ENCODE measurements around the gene RIOX2.

Gene RIOX2

GRCh38 chr3:97956051-97956450 lies 16.2 kb downstream of the RIOX2 start:
- Histone ChIP-seq H3K36me3 (ENCODE audit: insufficient read depth, low read length) (peaks cover 77% of the 10 kb centered on the region), H3K4me1 (ENCODE audit: insufficient read depth, low read length, severe bottlenecking) (no peaks in the 10 kb centered on the region)

GRCh38 chr3:97954228-97954827 lies 17.9 kb downstream of the RIOX2 start:
- Histone ChIP-seq H3K27ac (ENCODE audit: low read depth, low read length, poor library complexity, severe bottlenecking) (no peak overlapping the region), H3K9ac (ENCODE audit: low read length) (no peak overlapping the region), H3K4me1 (ENCODE audit: insufficient read depth, low read length, severe bottlenecking) (no peaks in the 10 kb centered on the region), H3K4me2 (ENCODE audit: low read length) (no peak overlapping the region), H3K9me3 (ENCODE audit: low read length) (no peaks in the 10 kb centered on the region), H3K9me2 (ENCODE audit: low read depth, low read length) (no peaks in the 10 kb centered on the region), H3K79me2 (ENCODE audit: insufficient read depth, low read length) (no peaks in the 10 kb centered on the region), H3K27me3 (ENCODE audit: insufficient read depth, low read length) (no peaks in the 10 kb centered on the region), H3K36me3 (ENCODE audit: insufficient read depth, low read length) (peaks cover 77% of the 10 kb centered on the region), H3F3A (ENCODE audit: insufficient read depth, low read length) (no peaks in the 10 kb centered on the region), H4K20me1 (ENCODE audit: insufficient read depth, low read length) (no peaks in the 10 kb centered on the region), H3K4me3 (ENCODE audit: low read depth, low read length, poor library complexity, severe bottlenecking) (no peak overlapping the region), H2AFZ (ENCODE audit: low read length) (no peak overlapping the region)
- TF ChIP-seq CTCF (IDR thresholded peaks at IDR 0.05; ENCODE audit: low read length) (no peak), EZH2 (IDR thresholded peaks at IDR 0.05; ENCODE audit: borderline replicate concordance, low read length) (no peak)

More at GRCh38 chr3:97956051-97956450, 16.2 kb downstream of the RIOX2 start:
- Histone ChIP-seq H3K27ac (ENCODE audit: low read depth, low read length, poor library complexity, severe bottlenecking) (no peak overlapping the region), H4K20me1 (ENCODE audit: insufficient read depth, low read length) (no peaks in the 10 kb centered on the region), H3K4me3 (ENCODE audit: low read depth, low read length, poor library complexity, severe bottlenecking) (no peak overlapping the region), H3K79me2 (ENCODE audit: insufficient read depth, low read length) (no peaks in the 10 kb centered on the region), H3K4me2 (ENCODE audit: low read length) (no peak overlapping the region), H3K9me2 (ENCODE audit: low read depth, low read length) (no peaks in the 10 kb centered on the region), H3K9ac (ENCODE audit: low read length) (no peak overlapping the region), H3K27me3 (ENCODE audit: insufficient read depth, low read length) (no peaks in the 10 kb centered on the region), H3K9me3 (ENCODE audit: low read length) (no peaks in the 10 kb centered on the region), H3F3A (ENCODE audit: insufficient read depth, low read length) (no peaks in the 10 kb centered on the region), H2AFZ (ENCODE audit: low read length) (no peak overlapping the region)
- no peak for TF ChIP-seq CTCF (IDR thresholded peaks at IDR 0.05; ENCODE audit: low read length)
- no peak for TF ChIP-seq EZH2 (IDR thresholded peaks at IDR 0.05; ENCODE audit: borderline replicate concordance, low read length)

- Histone ChIP-seq H4K20me1 (ENCODE audit: insufficient read depth, low read length) (no peaks in the 10 kb centered on the region), H3K27ac (ENCODE audit: low read depth, low read length, poor library complexity, severe bottlenecking) (no peak overlapping the region), H3K79me2 (ENCODE audit: insufficient read depth, low read length) (no peaks in the 10 kb centered on the region), H3K27me3 (ENCODE audit: insufficient read depth, low read length) (no peaks in the 10 kb centered on the region), H3K9me3 (ENCODE audit: low read length) (no peaks in the 10 kb centered on the region), H3K4me2 (ENCODE audit: low read length) (no peak overlapping the region), H3K9ac (ENCODE audit: low read length) (no peak overlapping the region), H2AFZ (ENCODE audit: low read length) (no peak overlapping the region), H3K36me3 (ENCODE audit: insufficient read depth, low read length) (peaks cover 79% of the 10 kb centered on the region), H3K9me2 (ENCODE audit: low read depth, low read length) (no peaks in the 10 kb centered on the region), H3K4me3 (ENCODE audit: low read depth, low read length, poor library complexity, severe bottlenecking) (no peak overlapping the region), H3K4me1 (ENCODE audit: insufficient read depth, low read length, severe bottlenecking) (no peaks in the 10 kb centered on the region), H3F3A (ENCODE audit: insufficient read depth, low read length) (no peaks in the 10 kb centered on the region)
- TF ChIP-seq CTCF (IDR thresholded peaks at IDR 0.05; ENCODE audit: low read length), result no peak
- TF ChIP-seq EZH2 (IDR thresholded peaks at IDR 0.05; ENCODE audit: borderline replicate concordance, low read length), result no peak
These were observed 19.4 kb downstream of the RIOX2 start for GRCh38 chr3:97952872-97953271.

All from OCI-LY1 (cell line).